Measurements from ENCODE around the gene MYO9B. TPM values are rescaled to one million over a fixed set of nuclear protein-coding genes. Genes with fewer than 3 reads are reported as not detected.

The MYO9B gene
- total RNA-seq, 1 donor: 96.6 TPM

- Histone ChIP-seq H3K9me3 (ENCODE audit: low read depth, low read length) (no peaks in the 10 kb centered on the region), H3K79me2 (ENCODE audit: insufficient read depth, low read length) (no peaks in the 10 kb centered on the region), H3K27me3 (ENCODE audit: insufficient read depth, low read length) (no peaks in the 10 kb centered on the region), H2AFZ (ENCODE audit: low read length) (no peak overlapping the region), H3K27ac (ENCODE audit: low read depth, low read length) (no peak overlapping the region), H3K4me2 (ENCODE audit: insufficient read depth, low read length) (no peak overlapping the region), H3K4me3 (ENCODE audit: insufficient read depth, low read length) (no peak overlapping the region), H3K4me1 (ENCODE audit: insufficient read depth, low read length) (peaks cover 3% of the 10 kb centered on the region), H4K20me1 (ENCODE audit: insufficient read depth, low read length) (no peaks in the 10 kb centered on the region), H3K36me3 (ENCODE audit: insufficient read depth, low read length) (peaks cover 74% of the 10 kb centered on the region)
- peak; percentile 47 for DNase-seq (ENCODE audit: insufficient read length, low spot score, missing footprints)
- no peak for TF ChIP-seq CTCF (IDR thresholded peaks at IDR 0.05; ENCODE audit: extremely low read depth, low read depth, low read length)
These were observed 96.3 kb downstream of the MYO9B start for GRCh38 chr19:17171874-17172273.

- H3K4me2 ChIP-seq (ENCODE audit: insufficient read depth, low read length): no peak overlapping the region
- H3K36me3 ChIP-seq (ENCODE audit: insufficient read depth, low read length): peaks cover 76% of the 10 kb centered on the region
- no peak overlapping the region for H3K4me3 ChIP-seq (ENCODE audit: insufficient read depth, low read length)
- no peak overlapping the region for H2AFZ ChIP-seq (ENCODE audit: low read length)
- no peak overlapping the region for H3K27ac ChIP-seq (ENCODE audit: low read depth, low read length)
- H3K9me3 ChIP-seq (ENCODE audit: low read depth, low read length): no peaks in the 10 kb centered on the region
- H3K4me1 ChIP-seq (ENCODE audit: insufficient read depth, low read length): peaks cover 3% of the 10 kb centered on the region
- no peaks in the 10 kb centered on the region for H3K27me3 ChIP-seq (ENCODE audit: insufficient read depth, low read length)
- no peaks in the 10 kb centered on the region for H4K20me1 ChIP-seq (ENCODE audit: insufficient read depth, low read length)
- TF ChIP-seq CTCF (IDR thresholded peaks at IDR 0.05; ENCODE audit: extremely low read depth, low read depth, low read length): no peak
- DNase-seq (ENCODE audit: insufficient read length, low spot score, missing footprints): peak; percentile 42
- no peaks in the 10 kb centered on the region for H3K79me2 ChIP-seq (ENCODE audit: insufficient read depth, low read length)
These were observed 97.2 kb downstream of the MYO9B start for GRCh38 chr19:17172624-17173345.

GRCh38 chr19:17178291-17178690 is 102.7 kb downstream of the MYO9B start:
- Histone ChIP-seq H3K36me3 (ENCODE audit: insufficient read depth, low read length) (peaks cover 57% of the 10 kb centered on the region), H3K4me1 (ENCODE audit: insufficient read depth, low read length) (peaks cover 3% of the 10 kb centered on the region), H4K20me1 (ENCODE audit: insufficient read depth, low read length) (no peaks in the 10 kb centered on the region), H3K4me2 (ENCODE audit: insufficient read depth, low read length) (no peak overlapping the region), H3K27ac (ENCODE audit: low read depth, low read length) (no peak overlapping the region), H3K27me3 (ENCODE audit: insufficient read depth, low read length) (no peaks in the 10 kb centered on the region), H2AFZ (ENCODE audit: low read length) (no peak overlapping the region), H3K9me3 (ENCODE audit: low read depth, low read length) (no peaks in the 10 kb centered on the region), H3K4me3 (ENCODE audit: insufficient read depth, low read length) (no peak overlapping the region), H3K79me2 (ENCODE audit: insufficient read depth, low read length) (no peaks in the 10 kb centered on the region)
- no peak for DNase-seq (ENCODE audit: insufficient read length, low spot score, missing footprints)
- no peak for TF ChIP-seq CTCF (IDR thresholded peaks at IDR 0.05; ENCODE audit: extremely low read depth, low read depth, low read length)

- peak; percentile 51 for DNase-seq (ENCODE audit: insufficient read length, low spot score, missing footprints)
- Histone ChIP-seq H3K9me3 (ENCODE audit: low read depth, low read length) (no peaks in the 10 kb centered on the region), H3K36me3 (ENCODE audit: insufficient read depth, low read length) (peaks cover 67% of the 10 kb centered on the region), H3K27me3 (ENCODE audit: insufficient read depth, low read length) (no peaks in the 10 kb centered on the region), H4K20me1 (ENCODE audit: insufficient read depth, low read length) (no peaks in the 10 kb centered on the region), H3K4me1 (ENCODE audit: insufficient read depth, low read length) (no peaks in the 10 kb centered on the region), H3K4me3 (ENCODE audit: insufficient read depth, low read length) (no peak overlapping the region), H3K79me2 (ENCODE audit: insufficient read depth, low read length) (no peaks in the 10 kb centered on the region), H2AFZ (ENCODE audit: low read length) (no peak overlapping the region), H3K4me2 (ENCODE audit: insufficient read depth, low read length) (no peak overlapping the region), H3K27ac (ENCODE audit: low read depth, low read length) (no peak overlapping the region)
- no peak for TF ChIP-seq CTCF (IDR thresholded peaks at IDR 0.05; ENCODE audit: extremely low read depth, low read depth, low read length)
These were observed 105.6 kb downstream of the MYO9B start for GRCh38 chr19:17180997-17181702.
